SK-N-SH (cell line): ENCODE results near the gene LCE5A.

Experiments used
- EP300 ChIP-seq, 2 experiments: IDR thresholded peaks; 2 replicates each; pipeline versions ENCODE4 v1.4.0 to v1.6.1; 2012; ENCODE audit warnings: borderline replicate concordance in 1 of 2, low read depth in 1 of 2, low read length in 1 of 2
- POLR2AphosphoS5 ChIP-seq: IDR thresholded peaks from 2 replicates; pipeline ENCODE4 v1.6.1; 2012; ENCODE audit warnings: low read depth, low read length
- RFX5 ChIP-seq: IDR thresholded peaks from 2 replicates; pipeline ENCODE4 v1.6.1; 2012; ENCODE audit warnings: mild to moderate bottlenecking, improper control_type of control experiment, low read length
- SMC3 ChIP-seq: IDR thresholded peaks from 2 replicates; pipeline ENCODE4 v1.6.1; 2012; ENCODE audit warnings: low read depth, low read length, improper control_type of control experiment
- YY1 ChIP-seq: IDR thresholded peaks from 2 replicates; pipeline ENCODE4 v1.4.0; 2012; ENCODE audit warnings: low read depth, mild to moderate bottlenecking
- TF ChIP-seq, protein P1 (sequence below): fragments of 200-600 bp; sonication (generic); IDR thresholded peaks from 2 replicates; pipeline ENCODE4 v1.6.1; 2017; ENCODE audit warnings: antibody characterized with exemption, mild to moderate bottlenecking, moderate library complexity

GRCh38 chr1:152537496-152537895 is 26.9 kb downstream of the LCE5A start:
- TF ChIP-seq YY1 (no peak), SMC3 (no peak), POLR2AphosphoS5 (no peak), RFX5 (no peak), EP300 (IDR thresholded peaks at IDR 0.05; ENCODE audit: borderline replicate concordance in 1 of 2, low read depth in 1 of 2, low read length in 1 of 2) (no peak)
- TF ChIP-seq, protein P1, sequence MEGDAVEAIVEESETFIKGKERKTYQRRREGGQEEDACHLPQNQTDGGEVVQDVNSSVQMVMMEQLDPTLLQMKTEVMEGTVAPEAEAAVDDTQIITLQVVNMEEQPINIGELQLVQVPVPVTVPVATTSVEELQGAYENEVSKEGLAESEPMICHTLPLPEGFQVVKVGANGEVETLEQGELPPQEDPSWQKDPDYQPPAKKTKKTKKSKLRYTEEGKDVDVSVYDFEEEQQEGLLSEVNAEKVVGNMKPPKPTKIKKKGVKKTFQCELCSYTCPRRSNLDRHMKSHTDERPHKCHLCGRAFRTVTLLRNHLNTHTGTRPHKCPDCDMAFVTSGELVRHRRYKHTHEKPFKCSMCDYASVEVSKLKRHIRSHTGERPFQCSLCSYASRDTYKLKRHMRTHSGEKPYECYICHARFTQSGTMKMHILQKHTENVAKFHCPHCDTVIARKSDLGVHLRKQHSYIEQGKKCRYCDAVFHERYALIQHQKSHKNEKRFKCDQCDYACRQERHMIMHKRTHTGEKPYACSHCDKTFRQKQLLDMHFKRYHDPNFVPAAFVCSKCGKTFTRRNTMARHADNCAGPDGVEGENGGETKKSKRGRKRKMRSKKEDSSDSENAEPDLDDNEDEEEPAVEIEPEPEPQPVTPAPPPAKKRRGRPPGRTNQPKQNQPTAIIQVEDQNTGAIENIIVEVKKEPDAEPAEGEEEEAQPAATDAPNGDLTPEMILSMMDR = no peak
